Measurements from ENCODE around the gene G6PC1. TPM values are rescaled to one million over a fixed set of nuclear protein-coding genes. Genes with fewer than 3 reads are reported as not detected.

Gene G6PC1
- total and polyA plus RNA-seq, 2 of the 13 experiments (the other 11 are each of a cell fraction or from before 2014, with no cell fraction given): 1.7 to 37.9 TPM

- no peak for TF ChIP-seq FIP1L1 (IDR thresholded peaks at IDR 0.05; ENCODE audit: borderline replicate concordance, insufficient read depth, low read depth, low read length)
- TF ChIP-seq ZNF549 (CRISPR knock-in tag; IDR thresholded peaks at IDR 0.05): no peak
- peak; percentile 18; the same call in 1 of the 2 replicates for TF ChIP-seq NR2C2 (CRISPR knock-in tag; IDR thresholded peaks at IDR 0.05; ENCODE audit: borderline replicate concordance)
- peak; percentile 38; the same call in 1 of the 2 replicates for TF ChIP-seq SNAI1 (CRISPR knock-in tag; IDR thresholded peaks at IDR 0.05; ENCODE audit: borderline replicate concordance)
- peak; percentile 43 for TF ChIP-seq PHF5A (CRISPR knock-in tag; IDR thresholded peaks at IDR 0.05; ENCODE audit: low read depth, unreplicated experiment)
- peak; percentile 55 for TF ChIP-seq ZNF883 (CRISPR knock-in tag; IDR thresholded peaks at IDR 0.05; ENCODE audit: not compliant biosample characterization)
- no peak for TF ChIP-seq TEF (CRISPR knock-in tag; IDR thresholded peaks at IDR 0.05)
- TF ChIP-seq ZNF598 (CRISPR knock-in tag; IDR thresholded peaks at IDR 0.05; ENCODE audit: borderline replicate concordance): peak; percentile 79
- TF ChIP-seq ARID2 (CRISPR knock-in tag; IDR thresholded peaks at IDR 0.05; ENCODE audit: borderline replicate concordance): 0 out of 2 replicates have a peak, but pooled peaks have one; percentile 16
- TF ChIP-seq ZNF329 (CRISPR knock-in tag; IDR thresholded peaks at IDR 0.05; ENCODE audit: low read depth): peak; percentile 35; the same call in 1 of the 2 replicates
- 0 out of 2 replicates have a peak, but pooled peaks have one; percentile 62 for TF ChIP-seq KLF9 (CRISPR knock-in tag; IDR thresholded peaks at IDR 0.05; ENCODE audit: low read depth)
- TF ChIP-seq ZNF703 (CRISPR knock-in tag; IDR thresholded peaks at IDR 0.05; ENCODE audit: borderline replicate concordance): 0 out of 2 replicates have a peak, but pooled peaks have one; percentile 61
- peak; percentile 88 for TF ChIP-seq MAFF (IDR thresholded peaks at IDR 0.05; ENCODE audit: low read depth, low read length)
- peak in 1 of 2 experiments; percentile 73; a peak in 2 of 4 replicates for TF ChIP-seq EP300 (IDR thresholded peaks at IDR 0.05; ENCODE audit: low read depth in 2 of 2, low read length in 2 of 2)
- no peak for TF ChIP-seq EP300 (CRISPR knock-in tag; IDR thresholded peaks at IDR 0.05; ENCODE audit: borderline replicate concordance)
- TF ChIP-seq ATM (IDR thresholded peaks at IDR 0.05; ENCODE audit: borderline replicate concordance): no peak
- peak; percentile 64 for TF ChIP-seq FOSL2 (CRISPR knock-in tag; IDR thresholded peaks at IDR 0.05)
- 0 out of 2 replicates have a peak, but pooled peaks have one; percentile 46 for TF ChIP-seq DZIP1 (CRISPR knock-in tag; IDR thresholded peaks at IDR 0.05)
- TF ChIP-seq HMG20A (CRISPR knock-in tag; IDR thresholded peaks at IDR 0.05; ENCODE audit: borderline replicate concordance): peak; percentile 65
- no peak for TF ChIP-seq ZNF33A (CRISPR knock-in tag; IDR thresholded peaks at IDR 0.05; ENCODE audit: borderline replicate concordance)
- no peak for TF ChIP-seq SOX6 (IDR thresholded peaks at IDR 0.05)
- peak; percentile 86 for TF ChIP-seq SOX6 (CRISPR knock-in tag; IDR thresholded peaks at IDR 0.05)
- peak; percentile 87 for TF ChIP-seq ESRRA (CRISPR knock-in tag; IDR thresholded peaks at IDR 0.05; ENCODE audit: low read depth)
- 0 out of 2 replicates have a peak, but pooled peaks have one; percentile 44 for TF ChIP-seq ZNF205 (CRISPR knock-in tag; IDR thresholded peaks at IDR 0.05)
- TF ChIP-seq MYPOP (CRISPR knock-in tag; IDR thresholded peaks at IDR 0.05): 0 out of 2 replicates have a peak, but pooled peaks have one; percentile 35
These were observed 19.7 kb downstream of the G6PC1 start (continued) for GRCh38 chr17:42920106-42920900.

Data from HepG2 (cell line).